Measurements from ENCODE around the gene BNIP5. TPM values are rescaled to one million over a fixed set of nuclear protein-coding genes. Genes with fewer than 3 reads are reported as not detected.

The BNIP5 gene
- total RNA-seq, 2 donors from 2014 or later, result not detected

GRCh38 chr6:36319436-36319762 is 17.3 kb downstream of the BNIP5 start:
- H3K27ac Mint-ChIP-seq, result no peak overlapping the region
- H3K27ac ChIP-seq (ENCODE audit: low read depth, low read length), result no peak overlapping the region
- no peaks in the 10 kb centered on the region for H3K27me3 Mint-ChIP-seq (ENCODE audit: insufficient read depth)
- H3K9me3 Mint-ChIP-seq, result no peaks in the 10 kb centered on the region
- no peaks in the 10 kb centered on the region for H3K36me3 ChIP-seq (ENCODE audit: control insufficient read depth, insufficient read depth, low read length)
- no peak overlapping the region for H3K9ac ChIP-seq (ENCODE audit: extremely low read depth, low read length, poor library complexity, severe bottlenecking)
- H3K36me3 Mint-ChIP-seq (ENCODE audit: low read depth), result no peaks in the 10 kb centered on the region
- H3K4me1 Mint-ChIP-seq, result peaks cover 11% of the 10 kb centered on the region
- no peak for TF ChIP-seq CTCF (conservative IDR thresholded peaks at IDR 0.05)
- H3K4me3 Mint-ChIP-seq, result no peak overlapping the region
- H3K4me1 ChIP-seq (ENCODE audit: control insufficient read depth, insufficient read depth, low read length), result no peaks in the 10 kb centered on the region
- no peak overlapping the region for H3K4me3 ChIP-seq (ENCODE audit: low read length)
- H3K27me3 ChIP-seq (ENCODE audit: control insufficient read depth, insufficient read depth, low read length, poor library complexity, severe bottlenecking), result no peaks in the 10 kb centered on the region
- DNase-seq, result no peak
- 88 to 91% methylated on average over 6 to 9 of the region's 9 CpGs for WGBS, 2 experiments (ENCODE audit: insufficient coverage in 1 of 2, insufficient read length in 1 of 2)
- H3K9me3 ChIP-seq (ENCODE audit: control insufficient read depth, low read length), result no peaks in the 10 kb centered on the region

DNA sequence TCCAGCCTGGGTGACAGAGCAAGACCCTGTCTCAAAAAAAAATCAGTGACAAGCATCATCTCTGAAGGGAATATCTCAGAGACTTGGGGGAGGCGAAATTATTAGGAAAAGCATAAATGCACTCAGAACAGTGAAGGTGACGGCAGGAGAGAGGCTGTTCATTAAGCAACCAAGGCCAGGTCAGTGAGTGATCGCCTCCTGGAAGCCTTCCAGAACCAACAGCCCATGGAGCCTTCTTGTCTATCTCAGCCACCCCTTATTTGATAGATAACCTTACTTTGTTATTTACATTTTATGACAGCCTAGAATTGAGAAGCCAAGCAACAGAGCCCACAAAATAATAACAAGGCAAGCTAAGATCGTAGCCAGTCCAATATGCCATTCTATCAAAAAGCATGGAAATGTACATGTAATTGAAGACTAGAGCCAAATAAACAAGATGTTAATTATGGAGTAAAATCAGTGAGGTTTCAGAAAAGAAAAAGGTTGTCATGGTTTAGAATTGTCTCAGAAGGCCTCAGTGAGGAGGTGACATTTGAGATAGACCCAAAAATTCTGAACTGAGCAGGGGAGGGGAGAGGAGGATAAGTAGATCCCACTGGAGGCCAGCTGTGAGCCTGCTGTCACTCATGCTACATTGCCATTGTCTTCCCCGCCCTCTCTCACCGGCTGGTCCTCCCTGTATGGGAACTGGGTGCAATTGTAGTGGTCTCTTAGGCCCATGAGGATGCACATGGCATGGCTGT is 17.8 kb downstream of the BNIP5 start:
- no peak overlapping the region for H3K4me3 ChIP-seq (ENCODE audit: low read length)
- Mint-ChIP-seq H3K36me3 (ENCODE audit: low read depth) (no peaks in the 10 kb centered on the region), H3K4me3 (no peak overlapping the region), H3K27ac (no peak overlapping the region), H3K9me3 (no peaks in the 10 kb centered on the region), H3K4me1 (peaks cover 16% of the 10 kb centered on the region), H3K27me3 (ENCODE audit: insufficient read depth) (no peaks in the 10 kb centered on the region)
- no peak overlapping the region for H3K27ac ChIP-seq (ENCODE audit: low read depth, low read length)
- H3K9me3 ChIP-seq (ENCODE audit: control insufficient read depth, low read length), result no peaks in the 10 kb centered on the region
- no peaks in the 10 kb centered on the region for H3K4me1 ChIP-seq (ENCODE audit: control insufficient read depth, insufficient read depth, low read length)
- no peak for TF ChIP-seq CTCF (conservative IDR thresholded peaks at IDR 0.05)
- H3K27me3 ChIP-seq (ENCODE audit: control insufficient read depth, insufficient read depth, low read length, poor library complexity, severe bottlenecking), result no peaks in the 10 kb centered on the region
- WGBS, 2 experiments (ENCODE audit: insufficient coverage in 1 of 2, insufficient read length in 1 of 2), result 83 to 94% methylated on average over 5 to 6 of the region's 6 CpGs
- H3K9ac ChIP-seq (ENCODE audit: extremely low read depth, low read length, poor library complexity, severe bottlenecking), result no peak overlapping the region
- H3K36me3 ChIP-seq (ENCODE audit: control insufficient read depth, insufficient read depth, low read length), result no peaks in the 10 kb centered on the region
- DNase-seq, result no peak

GRCh38 chr6:36317623-36318022 is 19.1 kb downstream of the BNIP5 start:
- peaks cover 8% of the 10 kb centered on the region for H3K4me1 ChIP-seq (ENCODE audit: control insufficient read depth, insufficient read depth, low read length)
- WGBS, 2 experiments (ENCODE audit: insufficient coverage in 1 of 2, insufficient read length in 1 of 2), result 100% methylated on average over 2 of the region's 2 CpGs

More at GRCh38 chr6:36317623-36318022, 19.1 kb downstream of the BNIP5 start:
- Mint-ChIP-seq H3K4me3 (no peak overlapping the region), H3K27me3 (ENCODE audit: insufficient read depth) (no peaks in the 10 kb centered on the region), H3K27ac (no peak overlapping the region), H3K9me3 (no peaks in the 10 kb centered on the region), H3K36me3 (ENCODE audit: low read depth) (no peaks in the 10 kb centered on the region), H3K4me1 (peaks cover 26% of the 10 kb centered on the region)
- Histone ChIP-seq H3K36me3 (ENCODE audit: control insufficient read depth, insufficient read depth, low read length) (no peaks in the 10 kb centered on the region), H3K27me3 (ENCODE audit: control insufficient read depth, insufficient read depth, low read length, poor library complexity, severe bottlenecking) (no peaks in the 10 kb centered on the region), H3K4me3 (ENCODE audit: low read length) (no peak overlapping the region), H3K9ac (ENCODE audit: extremely low read depth, low read length, poor library complexity, severe bottlenecking) (no peak overlapping the region), H3K27ac (ENCODE audit: low read depth, low read length) (no peak overlapping the region), H3K9me3 (ENCODE audit: control insufficient read depth, low read length) (no peaks in the 10 kb centered on the region)
- TF ChIP-seq CTCF (conservative IDR thresholded peaks at IDR 0.05), result no peak
- no peak for DNase-seq

Data from endodermal cell (in vitro differentiated cells).